ENCODE data around the gene OR5H14. TPM values are rescaled to one million over a fixed set of nuclear protein-coding genes. Genes with fewer than 3 reads are reported as not detected.
"Not testable (repeated sequence)": the region's sequence is repeated elsewhere in the genome, so short reads cannot be mapped to it uniquely, and the experiment has no call there.

OR5H14 gene
- total RNA-seq, 2 donors from 2014 or later: not detected

DNA sequence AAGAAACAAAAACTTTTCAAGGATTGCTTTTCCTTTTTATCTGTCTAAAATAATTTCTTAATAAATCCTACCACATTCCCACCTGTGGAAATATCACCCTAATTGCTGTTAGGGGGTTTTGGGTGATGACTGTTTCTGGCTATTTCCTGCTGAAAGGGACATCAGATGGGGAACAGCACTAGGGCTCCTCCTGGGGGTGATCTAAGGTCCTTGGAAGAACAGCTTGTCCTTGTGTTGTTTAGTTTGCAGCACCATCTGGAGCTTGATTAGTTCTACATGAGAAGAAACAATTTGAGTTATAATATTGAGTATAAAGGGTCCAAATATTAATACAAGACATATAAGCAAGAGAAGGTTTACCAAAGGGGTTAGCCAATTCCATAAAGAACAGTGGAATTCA is 37.9 kb downstream of the OR5H14 start:
- H3K36me3 ChIP-seq: no peaks in the 10 kb centered on the region
- H3K27ac ChIP-seq: no peak overlapping the region
- H3K4me3 ChIP-seq: no peak overlapping the region
- no peak for DNase-seq (ENCODE audit: low spot score)
- no peaks in the 10 kb centered on the region for H3K4me1 ChIP-seq
- TF ChIP-seq, protein P1, sequence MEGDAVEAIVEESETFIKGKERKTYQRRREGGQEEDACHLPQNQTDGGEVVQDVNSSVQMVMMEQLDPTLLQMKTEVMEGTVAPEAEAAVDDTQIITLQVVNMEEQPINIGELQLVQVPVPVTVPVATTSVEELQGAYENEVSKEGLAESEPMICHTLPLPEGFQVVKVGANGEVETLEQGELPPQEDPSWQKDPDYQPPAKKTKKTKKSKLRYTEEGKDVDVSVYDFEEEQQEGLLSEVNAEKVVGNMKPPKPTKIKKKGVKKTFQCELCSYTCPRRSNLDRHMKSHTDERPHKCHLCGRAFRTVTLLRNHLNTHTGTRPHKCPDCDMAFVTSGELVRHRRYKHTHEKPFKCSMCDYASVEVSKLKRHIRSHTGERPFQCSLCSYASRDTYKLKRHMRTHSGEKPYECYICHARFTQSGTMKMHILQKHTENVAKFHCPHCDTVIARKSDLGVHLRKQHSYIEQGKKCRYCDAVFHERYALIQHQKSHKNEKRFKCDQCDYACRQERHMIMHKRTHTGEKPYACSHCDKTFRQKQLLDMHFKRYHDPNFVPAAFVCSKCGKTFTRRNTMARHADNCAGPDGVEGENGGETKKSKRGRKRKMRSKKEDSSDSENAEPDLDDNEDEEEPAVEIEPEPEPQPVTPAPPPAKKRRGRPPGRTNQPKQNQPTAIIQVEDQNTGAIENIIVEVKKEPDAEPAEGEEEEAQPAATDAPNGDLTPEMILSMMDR (IDR thresholded peaks at IDR 0.05): no peak
- no peaks in the 10 kb centered on the region for H3K9me3 ChIP-seq
- no peaks in the 10 kb centered on the region for H3K27me3 ChIP-seq

DNA sequence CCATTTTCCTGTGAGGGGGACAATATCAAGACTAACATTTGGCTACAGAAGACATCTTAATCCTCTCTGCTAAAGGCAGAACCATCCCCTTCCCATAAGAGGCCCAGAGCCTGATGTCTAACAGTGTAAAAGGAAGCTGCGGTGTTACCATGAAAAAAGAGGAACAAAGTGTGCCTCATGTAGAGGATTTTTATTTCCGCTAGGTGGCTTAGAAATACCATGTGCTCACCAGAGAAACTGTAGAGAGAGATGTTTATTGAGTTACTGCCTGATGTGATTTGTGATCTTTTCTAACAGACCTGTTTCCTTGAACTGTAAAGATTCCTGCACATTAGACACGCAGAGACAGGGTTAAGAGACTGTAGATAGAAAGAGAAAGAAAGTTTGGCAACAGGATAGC is 41.3 kb downstream of the OR5H14 start:
- no peak for DNase-seq (ENCODE audit: low spot score)
- H3K4me1 ChIP-seq: no peaks in the 10 kb centered on the region
- no peak overlapping the region for H3K4me3 ChIP-seq
- H3K9me3 ChIP-seq: no peaks in the 10 kb centered on the region
- H3K27ac ChIP-seq: no peak overlapping the region
- H3K27me3 ChIP-seq: no peaks in the 10 kb centered on the region
- no peaks in the 10 kb centered on the region for H3K36me3 ChIP-seq
- TF ChIP-seq, protein P1 (IDR thresholded peaks at IDR 0.05): no peak

GRCh38 chr3:98190911-98191310 is 43.6 kb downstream of the OR5H14 start:
- not testable (repeated sequence) for H3K27me3 ChIP-seq; H3K9me3 ChIP-seq; DNase-seq (ENCODE audit: low spot score); H3K36me3 ChIP-seq; H3K4me3 ChIP-seq; H3K4me1 ChIP-seq; H3K27ac ChIP-seq

DNA sequence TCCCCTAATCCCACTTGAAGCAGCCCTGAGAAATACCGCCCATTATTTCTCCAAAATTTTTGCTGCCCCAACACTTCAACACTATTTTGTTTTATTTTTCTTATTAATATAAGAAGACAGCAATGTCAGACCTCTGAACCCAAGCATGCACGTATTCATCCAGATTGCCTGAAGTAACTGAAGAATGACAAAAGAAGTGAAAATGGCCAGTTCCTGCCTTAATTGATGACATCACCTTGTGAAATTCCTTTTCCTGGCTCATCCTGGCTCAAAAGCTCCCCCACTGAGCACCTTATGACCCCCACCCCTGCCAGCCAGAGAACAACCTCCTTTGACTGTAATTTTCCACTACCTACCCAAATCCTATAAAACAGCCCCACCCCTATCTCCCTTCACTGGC is 49.0 kb downstream of the OR5H14 start:
- not testable (repeated sequence) for H3K36me3 ChIP-seq; H3K27ac ChIP-seq; H3K4me3 ChIP-seq; H3K4me1 ChIP-seq; H3K27me3 ChIP-seq; DNase-seq (ENCODE audit: low spot score); H3K9me3 ChIP-seq

GRCh38 chr3:98199020-98199419 is 51.7 kb downstream of the OR5H14 start:
- no peaks in the 10 kb centered on the region for H3K36me3 ChIP-seq
- H3K4me3 ChIP-seq: no peak overlapping the region
- DNase-seq (ENCODE audit: low spot score): no peak
- no peak overlapping the region for H3K27ac ChIP-seq
- H3K4me1 ChIP-seq: no peaks in the 10 kb centered on the region
- H3K27me3 ChIP-seq: no peaks in the 10 kb centered on the region
- TF ChIP-seq, protein P1 (IDR thresholded peaks at IDR 0.05): no peak
- H3K9me3 ChIP-seq: no peaks in the 10 kb centered on the region

Other genes starting within 250 kb of the OR5H14 start
- gene RIOX2, start 175.0 kb upstream of the OR5H14 start, total RNA-seq: 10 to 100 TPM in 1 of 2 donors, 1 to 10 TPM in 1; 9.5 to 13.6 TPM
- gene GABRR3, start 112.2 kb upstream of the OR5H14 start, total RNA-seq: not detected
- gene OR5AC2, start 60.3 kb upstream of the OR5H14 start, total RNA-seq: not detected
- not detected for gene OR5H1, start 16.8 kb upstream of the OR5H14 start, total RNA-seq
- gene OR5H15, start 19.2 kb downstream of the OR5H14 start, total RNA-seq: not detected
- not detected for gene OR5H6, start 116.8 kb downstream of the OR5H14 start, total RNA-seq
- not detected for gene OR5H2, start 135.0 kb downstream of the OR5H14 start, total RNA-seq
- gene OR5K4, start 206.4 kb downstream of the OR5H14 start, total RNA-seq: not detected
- gene OR5K3, start 243.2 kb downstream of the OR5H14 start, total RNA-seq: not detected